GM12878 (cell line): ENCODE data around the gene EXO1. TPM values are rescaled to one million over a fixed set of nuclear protein-coding genes. Genes with fewer than 3 reads are reported as not detected.
A peak's percentile ranks its signal among the peaks of the same experiment; 100 is the strongest.

ENCODE experiments used
- ATAC-seq: fragments of 200-7000 bp; cut with Tn5 transposase; 3 replicates; pipeline ENCODE4 v1.9.1; 2020; ENCODE audit warnings: mild to moderate bottlenecking, moderate library complexity
- BruUV-seq: library from RNA; stranded (reverse); fragments of 400-500 nt; replicated peaks from 2 replicates; lab custom pipeline; 2021; lab: Mats Ljungman, UMichigan
- CTCF ChIA-PET: fragments of 300-600 bp; sonication (Branson Sonifier 250); formaldehyde crosslinking; extraction: SDS; loops from one replicate; lab custom pipeline; 2021; ENCODE audit warnings: inconsistent platforms; lab: Yijun Ruan, JAX
- POLR2A ChIA-PET: fragments of 350-600 bp; formaldehyde crosslinking; extraction: SDS; loops from one replicate; lab custom pipeline; 2021; ENCODE audit warnings: inconsistent platforms; lab: Charles Lee
- RAD21 ChIA-PET: fragments of 300-600 bp; sonication (Branson Sonifier 250); formaldehyde crosslinking; loops from one replicate; lab custom pipeline; 2023; ENCODE audit warnings: antibody characterized with exemption; ENCODE audit not compliant: unreplicated experiment; lab: Charles Lee
- SMC1A ChIA-PET: fragments of 300-600 bp; sonication (Branson Sonifier 250); formaldehyde crosslinking; loops from one replicate; lab custom pipeline; 2023; ENCODE audit not compliant: unreplicated experiment, uncharacterized antibody; lab: Charles Lee
- DNase-seq: peaks from one replicate; pipeline ENCODE4 v3.0.0-alpha.2; 2011; ENCODE audit warnings: low read depth, low spot score
- FAIRE-seq: peaks from 3 replicates; lab custom pipeline; 2011; peaks lifted over from hg19 to GRCh38; lab: Jason Lieb, UNC
- H2AFZ ChIP-seq: 2 replicates; pipeline ENCODE4 v1.6.0; 2011; ENCODE audit warnings: low read depth, low read length, control low read depth; ENCODE audit not compliant: control insufficient read depth
- H3K27ac ChIP-seq: 2 replicates; pipeline ENCODE4 v1.5.1; 2011; ENCODE audit warnings: control low read depth; ENCODE audit not compliant: control insufficient read depth, insufficient read depth
- H3K27me3 ChIP-seq, 2 experiments: replicated peaks in 1 of 2; 2 replicates each; pipeline versions ENCODE4 v1.6.0 to v1.6.1; 2011; ENCODE audit warnings: low read length in 1 of 2; ENCODE audit not compliant: control insufficient read depth in 2 of 2, insufficient read depth in 2 of 2
- H3K36me3 ChIP-seq, 2 experiments: 2 replicates each; pipeline ENCODE4 v1.5.1; 2011; ENCODE audit warnings: low read length in 1 of 2; ENCODE audit not compliant: control insufficient read depth in 2 of 2, insufficient read depth in 2 of 2
- H3K4me1 ChIP-seq: 2 replicates; pipeline ENCODE4 v1.6.1; 2011; ENCODE audit warnings: mild to moderate bottlenecking, low read length, moderate library complexity, mixed read lengths; ENCODE audit not compliant: control insufficient read depth, insufficient read depth
- H3K4me2 ChIP-seq: 2 replicates; pipeline ENCODE4 v1.6.0; 2011; ENCODE audit warnings: control low read depth; ENCODE audit not compliant: control insufficient read depth, insufficient read depth
- H3K4me3 ChIP-seq: fragments of 200-600 bp; sonication (generic); 2 replicates; pipeline ENCODE4 v1.5.1; 2016
- H3K79me2 ChIP-seq: 2 replicates; pipeline ENCODE4 v1.6.0; 2011; ENCODE audit warnings: low read length; ENCODE audit not compliant: control insufficient read depth, insufficient read depth
- H3K9ac ChIP-seq: 2 replicates; pipeline ENCODE4 v1.8.0; 2011; ENCODE audit warnings: low read length, control low read depth, mixed read lengths; ENCODE audit not compliant: control insufficient read depth, insufficient read depth
- H3K9me3 ChIP-seq: replicated peaks from 3 replicates; pipeline ENCODE4 v1.5.1; 2011; ENCODE audit warnings: mild to moderate bottlenecking, low read length; ENCODE audit not compliant: control insufficient read depth, insufficient read depth
- H4K20me1 ChIP-seq: 2 replicates; pipeline ENCODE4 v1.6.0; 2011; ENCODE audit not compliant: control insufficient read depth, insufficient read depth
- EED ChIP-seq: sonication (generic); IDR thresholded peaks from 2 replicates; pipeline ENCODE4 v1.6.1; 2016; ENCODE audit warnings: antibody characterized with exemption, low read depth
- ETV6 ChIP-seq, 2 experiments: fragments of 450-650 bp in 1 of 2; IDR thresholded peaks in 1 of 2; conservative IDR thresholded peaks in 1 of 2; 2 replicates each; pipeline ENCODE4 v1.6.1; 2014; ENCODE audit warnings: antibody characterized with exemption in 1 of 2, borderline replicate concordance in 1 of 2, low read depth in 1 of 2, mild to moderate bottlenecking in 1 of 2, moderate library complexity in 1 of 2
- FOXM1 ChIP-seq: IDR thresholded peaks from 2 replicates; pipeline ENCODE4 v1.6.1; 2012; ENCODE audit warnings: low read depth, mild to moderate bottlenecking, inconsistent platforms, low read length, moderate library complexity
- KLF5 ChIP-seq: fragments of 450-650 bp; IDR thresholded peaks from 2 replicates; pipeline ENCODE4 v1.6.1; 2014; ENCODE audit warnings: mild to moderate bottlenecking; ENCODE audit not compliant: partially characterized antibody
- LARP7 ChIP-seq: fragments of 450-650 bp; IDR thresholded peaks from 2 replicates; pipeline ENCODE4 v1.6.1; 2017; ENCODE audit warnings: mild to moderate bottlenecking
- SIX5 ChIP-seq: IDR thresholded peaks from 2 replicates; pipeline ENCODE4 v1.6.1; 2011; ENCODE audit warnings: mild to moderate bottlenecking, low read depth, low read length, moderate library complexity; ENCODE audit not compliant: severe bottlenecking
- SMAD5 ChIP-seq: IDR thresholded peaks from 2 replicates; pipeline ENCODE4 v1.6.1; 2016; ENCODE audit warnings: antibody characterized with exemption, low read depth
- SREBF1 ChIP-seq: IDR thresholded peaks from 2 replicates; pipeline ENCODE4 v1.6.1; 2012; ENCODE audit warnings: mild to moderate bottlenecking, low read length
- TARDBP ChIP-seq: IDR thresholded peaks from 2 replicates; pipeline ENCODE4 v1.6.1; 2016; ENCODE audit warnings: borderline replicate concordance
- YY1 ChIP-seq: IDR thresholded peaks from 2 replicates; pipeline ENCODE4 v1.6.1; 2011; ENCODE audit warnings: low read depth, mild to moderate bottlenecking, low read length
- ZNF274 ChIP-seq: IDR thresholded peaks from one replicate; pipeline ENCODE4 v1.8.0; 2011; ENCODE audit not compliant: insufficient read length, insufficient read depth
- WGBS: methylation state at CpG from one replicate; pipeline ENCODE4 v1.1.6; 2016; ENCODE audit warnings: low lambda C conversion rate; ENCODE audit not compliant: insufficient replicate concordance, insufficient coverage; ENCODE audit errors: missing lambda C conversion rate; 5-methylcytosine and 5-hydroxymethylcytosine counted together
- in situ Hi-C: fragments of 300-500 bp; cut with MboI; formaldehyde crosslinking; loops from 9 replicates; pipeline ENCODE4 v1.14.3; 2018; ENCODE audit warnings: mixed read lengths
- intact Hi-C: fragments of 100-400 bp; cut with micrococcal nuclease; formaldehyde crosslinking; loops from one replicate; pipeline ENCODE4 v1.14.2; 2022; ENCODE audit not compliant: unreplicated experiment
- polyA plus RNA-seq, 11 experiments: library from polyadenylated mRNA; depleted of rRNA in 4 of 11; unstranded in 6 of 11; stranded (reverse) in 5 of 11; fragments of >200 nt; fragmentation: Nextera tagmentation in 4 of 11; fragmentation: Illumina TruSeq in 1 of 11; extraction: Ambion mirVana in 4 of 11; extraction: Trizol in 1 of 11; gene quantifications; 1 replicate in 1 of 11; 2 replicates in 10 of 11; pipeline versions ENCODE4 v1.2.1 to v1.2.3, GENCODE V29; 2011 to 2016; ENCODE audit warnings: inconsistent platforms in 2 of 11, missing spikeins in 2 of 11, low read depth in 1 of 11
- total RNA-seq, 4 experiments: library from RNA; depleted of rRNA in 3 of 4; stranded (reverse); fragments of >200 nt in 3 of 4; fragmentation: Illumina TruSeq in 1 of 4; extraction: Trizol in 1 of 4; gene quantifications; 2 replicates each; pipeline versions ENCODE4 v1.2.1 to v1.2.3, GENCODE V29; 2013 to 2021
- TF ChIP-seq, protein P1 (sequence below), 3 experiments: IDR thresholded peaks in 2 of 3; conservative IDR thresholded peaks in 1 of 3; 2 replicates each; pipeline ENCODE4 v1.5.1; 2011; ENCODE audit warnings: low read depth in 3 of 3, low read length in 3 of 3, mild to moderate bottlenecking in 3 of 3, control low read depth in 2 of 3, moderate library complexity in 2 of 3, inconsistent platforms in 1 of 3, mixed read lengths in 1 of 3; ENCODE audit not compliant: control insufficient read depth in 2 of 3, insufficient read depth in 1 of 3; ENCODE audit errors: extremely low read depth in 1 of 3
- TF ChIP-seq, protein P2 (sequence below): IDR thresholded peaks from 2 replicates; pipeline ENCODE4 v1.6.1; 2012; ENCODE audit warnings: mild to moderate bottlenecking, low read depth, low read length

The EXO1 gene
- total and polyA plus RNA-seq, 10 of the 15 experiments (the other 5 are each of a cell fraction or from before 2014, with no cell fraction given): 8.7 to 43.4 (median 30.6) TPM

DNA sequence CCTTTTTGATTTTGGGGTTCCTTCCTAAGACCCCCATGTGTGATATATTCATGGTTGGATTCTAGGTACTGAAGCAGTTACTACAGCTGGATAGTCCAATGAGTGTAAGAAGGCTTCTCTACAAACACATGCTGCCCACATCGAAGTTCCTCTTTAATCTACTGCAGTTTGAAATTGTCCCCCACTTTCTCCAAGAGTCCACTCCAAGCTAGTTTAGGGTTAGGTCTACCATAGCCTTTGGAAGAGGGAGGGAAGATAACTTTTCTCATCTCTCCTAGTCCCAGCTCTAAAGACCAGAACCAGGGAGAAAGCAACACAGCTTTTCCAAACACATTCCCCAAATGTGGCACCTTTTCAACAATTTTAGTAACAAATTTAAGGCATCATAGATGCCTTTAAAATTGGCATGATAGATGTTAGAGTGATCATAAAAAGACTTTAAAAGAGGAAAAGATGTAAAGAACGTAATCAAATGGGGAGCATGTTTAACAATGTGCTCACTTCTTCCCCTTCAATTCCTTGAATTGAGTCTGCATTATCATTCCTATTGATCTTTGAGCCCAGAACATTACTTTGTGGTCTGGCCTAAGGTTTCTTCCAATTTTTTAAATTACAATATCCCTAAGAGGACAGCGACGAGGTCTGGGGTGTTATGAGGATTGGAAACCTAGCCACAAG, 1.0 kb upstream of the EXO1 start:
- intact Hi-C loops: loop anchor here (5.0 kb wide), 3 partner anchors 150 to 315 kb away; partner anchors contain the start of genes KMO and MAP1LC3C
- Histone ChIP-seq H3K9me3 (no peaks in the 10 kb centered on the region), H3K36me3 (no peaks in the 10 kb centered on the region), H3K27me3 (no peaks in the 10 kb centered on the region), H4K20me1 (no peaks in the 10 kb centered on the region), H3K9ac (peak overlapping the region; percentile 90), H3K4me1 (no peaks in the 10 kb centered on the region; the same call in 1 of the 2 replicates), H2AFZ (peak overlapping the region; percentile 90), H3K4me2 (peak overlapping the region; percentile 93), H3K79me2 (peaks cover 17% of the 10 kb centered on the region), H3K27ac (peak overlapping the region; percentile 92), H3K4me3 (peak overlapping the region; percentile 89)
- BruUV-seq: no TSS peak
- CTCF ChIA-PET: interaction anchor here (0.6 to 1.5 kb wide), 12 partner anchors 8 to 236 kb away, joined by 3 to 7 read pairs (median 3); partner anchors contain the start of gene MAP1LC3C
- no peak for TF ChIP-seq FOXM1
- TF ChIP-seq LARP7: no peak
- no peak for TF ChIP-seq SMAD5
- TF ChIP-seq SIX5: no peak
- TF ChIP-seq, protein P1, sequence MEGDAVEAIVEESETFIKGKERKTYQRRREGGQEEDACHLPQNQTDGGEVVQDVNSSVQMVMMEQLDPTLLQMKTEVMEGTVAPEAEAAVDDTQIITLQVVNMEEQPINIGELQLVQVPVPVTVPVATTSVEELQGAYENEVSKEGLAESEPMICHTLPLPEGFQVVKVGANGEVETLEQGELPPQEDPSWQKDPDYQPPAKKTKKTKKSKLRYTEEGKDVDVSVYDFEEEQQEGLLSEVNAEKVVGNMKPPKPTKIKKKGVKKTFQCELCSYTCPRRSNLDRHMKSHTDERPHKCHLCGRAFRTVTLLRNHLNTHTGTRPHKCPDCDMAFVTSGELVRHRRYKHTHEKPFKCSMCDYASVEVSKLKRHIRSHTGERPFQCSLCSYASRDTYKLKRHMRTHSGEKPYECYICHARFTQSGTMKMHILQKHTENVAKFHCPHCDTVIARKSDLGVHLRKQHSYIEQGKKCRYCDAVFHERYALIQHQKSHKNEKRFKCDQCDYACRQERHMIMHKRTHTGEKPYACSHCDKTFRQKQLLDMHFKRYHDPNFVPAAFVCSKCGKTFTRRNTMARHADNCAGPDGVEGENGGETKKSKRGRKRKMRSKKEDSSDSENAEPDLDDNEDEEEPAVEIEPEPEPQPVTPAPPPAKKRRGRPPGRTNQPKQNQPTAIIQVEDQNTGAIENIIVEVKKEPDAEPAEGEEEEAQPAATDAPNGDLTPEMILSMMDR (IDR thresholded peaks at IDR 0.05 in 2 of 3, conservative IDR thresholded peaks at IDR 0.05 in 1 of 3; ENCODE audit: control insufficient read depth in 2 of 3, extremely low read depth in 1 of 3, insufficient read depth in 1 of 3, low read depth in 3 of 3, low read length in 3 of 3): no peak
- TF ChIP-seq EED: no peak
- TF ChIP-seq, protein P2, sequence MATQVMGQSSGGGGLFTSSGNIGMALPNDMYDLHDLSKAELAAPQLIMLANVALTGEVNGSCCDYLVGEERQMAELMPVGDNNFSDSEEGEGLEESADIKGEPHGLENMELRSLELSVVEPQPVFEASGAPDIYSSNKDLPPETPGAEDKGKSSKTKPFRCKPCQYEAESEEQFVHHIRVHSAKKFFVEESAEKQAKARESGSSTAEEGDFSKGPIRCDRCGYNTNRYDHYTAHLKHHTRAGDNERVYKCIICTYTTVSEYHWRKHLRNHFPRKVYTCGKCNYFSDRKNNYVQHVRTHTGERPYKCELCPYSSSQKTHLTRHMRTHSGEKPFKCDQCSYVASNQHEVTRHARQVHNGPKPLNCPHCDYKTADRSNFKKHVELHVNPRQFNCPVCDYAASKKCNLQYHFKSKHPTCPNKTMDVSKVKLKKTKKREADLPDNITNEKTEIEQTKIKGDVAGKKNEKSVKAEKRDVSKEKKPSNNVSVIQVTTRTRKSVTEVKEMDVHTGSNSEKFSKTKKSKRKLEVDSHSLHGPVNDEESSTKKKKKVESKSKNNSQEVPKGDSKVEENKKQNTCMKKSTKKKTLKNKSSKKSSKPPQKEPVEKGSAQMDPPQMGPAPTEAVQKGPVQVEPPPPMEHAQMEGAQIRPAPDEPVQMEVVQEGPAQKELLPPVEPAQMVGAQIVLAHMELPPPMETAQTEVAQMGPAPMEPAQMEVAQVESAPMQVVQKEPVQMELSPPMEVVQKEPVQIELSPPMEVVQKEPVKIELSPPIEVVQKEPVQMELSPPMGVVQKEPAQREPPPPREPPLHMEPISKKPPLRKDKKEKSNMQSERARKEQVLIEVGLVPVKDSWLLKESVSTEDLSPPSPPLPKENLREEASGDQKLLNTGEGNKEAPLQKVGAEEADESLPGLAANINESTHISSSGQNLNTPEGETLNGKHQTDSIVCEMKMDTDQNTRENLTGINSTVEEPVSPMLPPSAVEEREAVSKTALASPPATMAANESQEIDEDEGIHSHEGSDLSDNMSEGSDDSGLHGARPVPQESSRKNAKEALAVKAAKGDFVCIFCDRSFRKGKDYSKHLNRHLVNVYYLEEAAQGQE: no peak
- TF ChIP-seq YY1: no peak
- no peak for TF ChIP-seq ZNF274
- no peak for TF ChIP-seq KLF5
- no peak for TF ChIP-seq ETV6 (conservative IDR thresholded peaks at IDR 0.05 in 1 of 2, IDR thresholded peaks at IDR 0.05 in 1 of 2; ENCODE audit: borderline replicate concordance in 1 of 2, low read depth in 1 of 2)
- TF ChIP-seq SREBF1: no peak
- TF ChIP-seq TARDBP: no peak
- DNase-seq (no peak), FAIRE-seq (no peak), ATAC-seq (no peak)
- SMC1A ChIA-PET: interaction anchor here (0.6 to 1.4 kb wide), 5 partner anchors 8 to 236 kb away, joined by 3 to 7 read pairs (median 4); no protein-coding TSS in a partner anchor
- in situ Hi-C loops: loop anchor here (5.0 kb wide), 1 partner anchor 315 kb away; the partner anchor contains the start of gene KMO
- RAD21 ChIA-PET: interaction anchor here (0.7 to 1.2 kb wide), 2 partner anchors 227 to 236 kb away, joined by 3 read pairs; no protein-coding TSS in a partner anchor
- POLR2A ChIA-PET: interaction anchor here (1.5 kb wide), 1 partner anchor 9 kb away, joined by 4 read pairs; no protein-coding TSS in a partner anchor
- WGBS: 94% methylated on average over 4 of the region's 4 CpGs
